ENCODE measurements around the gene TMEM135.

The TMEM135 gene

GRCh38 chr11:87255589-87255988 is 217.9 kb downstream of the TMEM135 start:
- H3K4me3 ChIP-seq (ENCODE audit: low read depth in 1 of 5, low read length in 5 of 5), result no peak overlapping the region
- no peak overlapping the region for H3K9ac ChIP-seq (ENCODE audit: low read length in 5 of 5)
- H3K36me3 ChIP-seq (ENCODE audit: control insufficient read depth in 5 of 5, insufficient read depth in 5 of 5, low read length in 5 of 5), result peaks cover 0 to 3% (median 0%) of the 10 kb centered on the region in 5 donors
- no peak overlapping the region for H3K27ac ChIP-seq (ENCODE audit: low read depth, low read length)
- no peaks in the 10 kb centered on the region for H3K9me3 ChIP-seq (ENCODE audit: control insufficient read depth in 5 of 5, low read length in 5 of 5)
- H3K27me3 ChIP-seq (ENCODE audit: control insufficient read depth in 5 of 5, insufficient read depth in 4 of 5, low read length in 5 of 5), result no peaks in the 10 kb centered on the region
- H3K4me1 ChIP-seq (ENCODE audit: control insufficient read depth in 5 of 5, insufficient read depth in 5 of 5, low read length in 5 of 5), result peaks cover 0 to 13% (median 0%) of the 10 kb centered on the region in 5 donors

- H3K9me3 ChIP-seq (ENCODE audit: control insufficient read depth in 5 of 5, low read length in 5 of 5), result no peaks in the 10 kb centered on the region
- peaks cover 0 to 3% (median 0%) of the 10 kb centered on the region in 5 donors for H3K36me3 ChIP-seq (ENCODE audit: control insufficient read depth in 5 of 5, insufficient read depth in 5 of 5, low read length in 5 of 5)
- no peak overlapping the region for H3K27ac ChIP-seq (ENCODE audit: low read depth, low read length)
- peaks cover 0 to 13% (median 0%) of the 10 kb centered on the region in 5 donors for H3K4me1 ChIP-seq (ENCODE audit: control insufficient read depth in 5 of 5, insufficient read depth in 5 of 5, low read length in 5 of 5)
- no peaks in the 10 kb centered on the region for H3K27me3 ChIP-seq (ENCODE audit: control insufficient read depth in 5 of 5, insufficient read depth in 4 of 5, low read length in 5 of 5)
- H3K9ac ChIP-seq (ENCODE audit: low read length in 5 of 5), result no peak overlapping the region
- no peak overlapping the region for H3K4me3 ChIP-seq (ENCODE audit: low read depth in 1 of 5, low read length in 5 of 5)
These were observed 219.1 kb downstream of the TMEM135 start for GRCh38 chr11:87256694-87257340.

GRCh38 chr11:87258171-87258833 is 220.6 kb downstream of the TMEM135 start:
- Histone ChIP-seq H3K27me3 (ENCODE audit: control insufficient read depth in 5 of 5, insufficient read depth in 4 of 5, low read length in 5 of 5) (no peaks in the 10 kb centered on the region), H3K36me3 (ENCODE audit: control insufficient read depth in 5 of 5, insufficient read depth in 5 of 5, low read length in 5 of 5) (peaks cover 0 to 3% (median 0%) of the 10 kb centered on the region in 5 donors), H3K9ac (ENCODE audit: low read length in 5 of 5) (no peak overlapping the region), H3K9me3 (ENCODE audit: control insufficient read depth in 5 of 5, low read length in 5 of 5) (no peaks in the 10 kb centered on the region), H3K4me3 (ENCODE audit: low read depth in 1 of 5, low read length in 5 of 5) (no peak overlapping the region), H3K4me1 (ENCODE audit: control insufficient read depth in 5 of 5, insufficient read depth in 5 of 5, low read length in 5 of 5) (peaks cover 0 to 15% (median 0%) of the 10 kb centered on the region in 5 donors), H3K27ac (ENCODE audit: low read depth, low read length) (no peak overlapping the region)

GRCh38 chr11:87259736-87260135 is 222.0 kb downstream of the TMEM135 start:
- Histone ChIP-seq H3K27ac (ENCODE audit: low read depth, low read length) (peak overlapping the region; percentile 17), H3K4me1 (ENCODE audit: control insufficient read depth in 5 of 5, insufficient read depth in 5 of 5, low read length in 5 of 5) (peaks cover 0 to 15% (median 0%) of the 10 kb centered on the region in 5 donors), H3K27me3 (ENCODE audit: control insufficient read depth in 5 of 5, insufficient read depth in 4 of 5, low read length in 5 of 5) (no peaks in the 10 kb centered on the region), H3K9ac (ENCODE audit: low read length in 5 of 5) (no peak overlapping the region), H3K4me3 (ENCODE audit: low read depth in 1 of 5, low read length in 5 of 5) (no peak overlapping the region), H3K9me3 (ENCODE audit: control insufficient read depth in 5 of 5, low read length in 5 of 5) (no peaks in the 10 kb centered on the region), H3K36me3 (ENCODE audit: control insufficient read depth in 5 of 5, insufficient read depth in 5 of 5, low read length in 5 of 5) (peaks cover 0 to 3% (median 0%) of the 10 kb centered on the region in 5 donors)

GRCh38 chr11:87260811-87261210 is 223.1 kb downstream of the TMEM135 start:
- H3K9ac ChIP-seq (ENCODE audit: low read length in 5 of 5), result no peak overlapping the region
- H3K27ac ChIP-seq (ENCODE audit: low read depth, low read length), result no peak overlapping the region
- H3K9me3 ChIP-seq (ENCODE audit: control insufficient read depth in 5 of 5, low read length in 5 of 5), result no peaks in the 10 kb centered on the region
- H3K27me3 ChIP-seq (ENCODE audit: control insufficient read depth in 5 of 5, insufficient read depth in 4 of 5, low read length in 5 of 5), result no peaks in the 10 kb centered on the region
- peaks cover 0 to 18% (median 0%) of the 10 kb centered on the region in 5 donors for H3K4me1 ChIP-seq (ENCODE audit: control insufficient read depth in 5 of 5, insufficient read depth in 5 of 5, low read length in 5 of 5)
- H3K4me3 ChIP-seq (ENCODE audit: low read depth in 1 of 5, low read length in 5 of 5), result no peak overlapping the region
- peaks cover 0 to 3% (median 0%) of the 10 kb centered on the region in 5 donors for H3K36me3 ChIP-seq (ENCODE audit: control insufficient read depth in 5 of 5, insufficient read depth in 5 of 5, low read length in 5 of 5)

GRCh38 chr11:87263264-87263838 is 225.6 kb downstream of the TMEM135 start:
- H3K9ac ChIP-seq (ENCODE audit: low read length in 5 of 5), result no peak overlapping the region
- H3K27ac ChIP-seq (ENCODE audit: low read depth, low read length), result peak overlapping the region; percentile 20
- H3K27me3 ChIP-seq (ENCODE audit: control insufficient read depth in 5 of 5, insufficient read depth in 4 of 5, low read length in 5 of 5), result no peaks in the 10 kb centered on the region
- H3K4me3 ChIP-seq (ENCODE audit: low read depth in 1 of 5, low read length in 5 of 5), result no peak overlapping the region
- H3K4me1 ChIP-seq (ENCODE audit: control insufficient read depth in 5 of 5, insufficient read depth in 5 of 5, low read length in 5 of 5), result peaks cover 0 to 18% (median 0%) of the 10 kb centered on the region in 5 donors
- H3K36me3 ChIP-seq (ENCODE audit: control insufficient read depth in 5 of 5, insufficient read depth in 5 of 5, low read length in 5 of 5), result peaks cover 0 to 3% (median 0%) of the 10 kb centered on the region in 5 donors
- no peaks in the 10 kb centered on the region for H3K9me3 ChIP-seq (ENCODE audit: control insufficient read depth in 5 of 5, low read length in 5 of 5)

GRCh38 chr11:87263979-87264378 is 226.2 kb downstream of the TMEM135 start:
- Histone ChIP-seq H3K9ac (ENCODE audit: low read length in 5 of 5) (no peak overlapping the region), H3K4me1 (ENCODE audit: control insufficient read depth in 5 of 5, insufficient read depth in 5 of 5, low read length in 5 of 5) (peaks cover 0 to 18% (median 0%) of the 10 kb centered on the region in 5 donors), H3K4me3 (ENCODE audit: low read depth in 1 of 5, low read length in 5 of 5) (no peak overlapping the region), H3K9me3 (ENCODE audit: control insufficient read depth in 5 of 5, low read length in 5 of 5) (no peaks in the 10 kb centered on the region), H3K36me3 (ENCODE audit: control insufficient read depth in 5 of 5, insufficient read depth in 5 of 5, low read length in 5 of 5) (peaks cover 0 to 2% (median 0%) of the 10 kb centered on the region in 5 donors), H3K27ac (ENCODE audit: low read depth, low read length) (peak overlapping the region; percentile 6), H3K27me3 (ENCODE audit: control insufficient read depth in 5 of 5, insufficient read depth in 4 of 5, low read length in 5 of 5) (no peaks in the 10 kb centered on the region)

- Histone ChIP-seq H3K36me3 (ENCODE audit: control insufficient read depth in 5 of 5, insufficient read depth in 5 of 5, low read length in 5 of 5) (no peaks in the 10 kb centered on the region), H3K4me1 (ENCODE audit: control insufficient read depth in 5 of 5, insufficient read depth in 5 of 5, low read length in 5 of 5) (peaks cover 0 to 18% (median 0%) of the 10 kb centered on the region in 5 donors), H3K4me3 (ENCODE audit: low read depth in 1 of 5, low read length in 5 of 5) (no peak overlapping the region), H3K9ac (ENCODE audit: low read length in 5 of 5) (no peak overlapping the region), H3K27me3 (ENCODE audit: control insufficient read depth in 5 of 5, insufficient read depth in 4 of 5, low read length in 5 of 5) (no peaks in the 10 kb centered on the region), H3K27ac (ENCODE audit: low read depth, low read length) (peak overlapping the region; percentile 8), H3K9me3 (ENCODE audit: control insufficient read depth in 5 of 5, low read length in 5 of 5) (no peaks in the 10 kb centered on the region)
These were observed 227.4 kb downstream of the TMEM135 start for GRCh38 chr11:87265132-87265531.

GRCh38 chr11:87265979-87266378 is 228.2 kb downstream of the TMEM135 start:
- H3K9ac ChIP-seq (ENCODE audit: low read length in 5 of 5), result no peak overlapping the region
- H3K36me3 ChIP-seq (ENCODE audit: control insufficient read depth in 5 of 5, insufficient read depth in 5 of 5, low read length in 5 of 5), result no peaks in the 10 kb centered on the region
- H3K9me3 ChIP-seq (ENCODE audit: control insufficient read depth in 5 of 5, low read length in 5 of 5), result no peaks in the 10 kb centered on the region
- no peak overlapping the region for H3K4me3 ChIP-seq (ENCODE audit: low read depth in 1 of 5, low read length in 5 of 5)
- no peaks in the 10 kb centered on the region for H3K27me3 ChIP-seq (ENCODE audit: control insufficient read depth in 5 of 5, insufficient read depth in 4 of 5, low read length in 5 of 5)
- H3K4me1 ChIP-seq (ENCODE audit: control insufficient read depth in 5 of 5, insufficient read depth in 5 of 5, low read length in 5 of 5), result peaks cover 0 to 18% (median 0%) of the 10 kb centered on the region in 5 donors
- no peak overlapping the region for H3K27ac ChIP-seq (ENCODE audit: low read depth, low read length)

GRCh38 chr11:87266751-87267150 is 229.0 kb downstream of the TMEM135 start:
- Histone ChIP-seq H3K4me1 (ENCODE audit: control insufficient read depth in 5 of 5, insufficient read depth in 5 of 5, low read length in 5 of 5) (peaks cover 0 to 18% (median 0%) of the 10 kb centered on the region in 5 donors), H3K4me3 (ENCODE audit: low read depth in 1 of 5, low read length in 5 of 5) (no peak overlapping the region), H3K36me3 (ENCODE audit: control insufficient read depth in 5 of 5, insufficient read depth in 5 of 5, low read length in 5 of 5) (no peaks in the 10 kb centered on the region), H3K9me3 (ENCODE audit: control insufficient read depth in 5 of 5, low read length in 5 of 5) (no peaks in the 10 kb centered on the region), H3K27ac (ENCODE audit: low read depth, low read length) (no peak overlapping the region), H3K9ac (ENCODE audit: low read length in 5 of 5) (no peak overlapping the region), H3K27me3 (ENCODE audit: control insufficient read depth in 5 of 5, insufficient read depth in 4 of 5, low read length in 5 of 5) (no peaks in the 10 kb centered on the region)
